HuH-7.5 (cell line): ENCODE data around the gene CNOT6.
"Not testable (repeated sequence)": the region's sequence is repeated elsewhere in the genome, so short reads cannot be mapped to it uniquely, and the experiment has no call there.

Experiments
- DNase-seq: peaks from one replicate; pipeline ENCODE4 v3.0.0; 2011; ENCODE audit warnings: low spot score

The CNOT6 gene

GRCh38 chr5:180471866-180472265 lies 22.3 kb upstream of the CNOT6 start:
- DNase-seq = no peak

- DNase-seq = no peak
Measured at GRCh38 chr5:180472269-180472668, 21.9 kb upstream of the CNOT6 start.

GRCh38 chr5:180473386-180473785 lies 20.8 kb upstream of the CNOT6 start:
- not testable (repeated sequence) for DNase-seq

- no peak for DNase-seq
Measured at GRCh38 chr5:180474569-180474968, 19.6 kb upstream of the CNOT6 start.

GRCh38 chr5:180475969-180476524 lies 18.1 kb upstream of the CNOT6 start:
- not testable (repeated sequence) for DNase-seq

- DNase-seq = no peak
Measured at GRCh38 chr5:180484813-180485212, 9.4 kb upstream of the CNOT6 start.

- no peak for DNase-seq
Measured at GRCh38 chr5:180486636-180487149, 7.5 kb upstream of the CNOT6 start.

GRCh38 chr5:180487556-180487955 lies 6.6 kb upstream of the CNOT6 start:
- no peak for DNase-seq

- DNase-seq = no peak
Measured at GRCh38 chr5:180491496-180491895, 2.7 kb upstream of the CNOT6 start.

GRCh38 chr5:180492226-180492903 lies 1.8 kb upstream of the CNOT6 start:
- no peak for DNase-seq

GRCh38 chr5:180494510-180495181 lies 467 bp downstream of the CNOT6 start:
- peak; percentile 47 for DNase-seq

- DNase-seq = no peak
Measured at GRCh38 chr5:180495292-180495691, 1.1 kb downstream of the CNOT6 start.

- no peak for DNase-seq
Measured at GRCh38 chr5:180495991-180496741, 2.0 kb downstream of the CNOT6 start.

GRCh38 chr5:180496806-180497205 lies 2.6 kb downstream of the CNOT6 start:
- not testable (repeated sequence) for DNase-seq

GRCh38 chr5:180497865-180498264 lies 3.7 kb downstream of the CNOT6 start:
- DNase-seq = not testable (repeated sequence)

- no peak for DNase-seq
Measured at GRCh38 chr5:180498378-180498777, 4.2 kb downstream of the CNOT6 start.

GRCh38 chr5:180499684-180500083 lies 5.5 kb downstream of the CNOT6 start:
- DNase-seq = no peak

GRCh38 chr5:180500300-180500699 lies 6.1 kb downstream of the CNOT6 start:
- DNase-seq = not testable (repeated sequence)

- DNase-seq = no peak
Measured at GRCh38 chr5:180507661-180508060, 13.5 kb downstream of the CNOT6 start.

- no peak for DNase-seq
Measured at GRCh38 chr5:180515294-180515693, 21.1 kb downstream of the CNOT6 start.

GRCh38 chr5:180515974-180516373 lies 21.8 kb downstream of the CNOT6 start:
- not testable (repeated sequence) for DNase-seq

- no peak for DNase-seq
Measured at GRCh38 chr5:180516440-180516839, 22.3 kb downstream of the CNOT6 start.
